ENCODE results near the gene KLHL24.

- no peak for TF ChIP-seq POLR2A (IDR thresholded peaks at IDR 0.05; ENCODE audit: low read depth, low read length)
- no peak for TF ChIP-seq POLR2AphosphoS5 (IDR thresholded peaks at IDR 0.05; ENCODE audit: low read depth, low read length)
- no peak for TF ChIP-seq TAF1 (IDR thresholded peaks at IDR 0.05; ENCODE audit: low read depth, low read length)
- no peak for TF ChIP-seq PAX5 (IDR thresholded peaks at IDR 0.05; ENCODE audit: insufficient read depth, low read length, severe bottlenecking)
- TF ChIP-seq POU2F2 (IDR thresholded peaks at IDR 0.05; ENCODE audit: low read depth, low read length) = no peak
- no peak for TF ChIP-seq SPI1 (IDR thresholded peaks at IDR 0.05; ENCODE audit: low read depth, low read length)
These were observed 15.1 kb downstream of the KLHL24 start for GRCh38 chr3:183650554-183650953.
